Stimulated activated CD8-positive, alpha-beta memory T cell treated with anti-CD3 and anti-CD28 coated beads, Interleukin-4, amount 100 ng/mL, for 24 hours (primary cell): ENCODE data around the gene WWOX.

Source experiments
- DNase-seq: peaks from one replicate; pipeline ENCODE4 v3.0.0-alpha.2; 2020; ENCODE audit warnings: low read depth

Gene WWOX

GRCh38 chr16:79001156-79001967 lies 901.9 kb downstream of the WWOX start:
- DNase-seq: no peak

DNA sequence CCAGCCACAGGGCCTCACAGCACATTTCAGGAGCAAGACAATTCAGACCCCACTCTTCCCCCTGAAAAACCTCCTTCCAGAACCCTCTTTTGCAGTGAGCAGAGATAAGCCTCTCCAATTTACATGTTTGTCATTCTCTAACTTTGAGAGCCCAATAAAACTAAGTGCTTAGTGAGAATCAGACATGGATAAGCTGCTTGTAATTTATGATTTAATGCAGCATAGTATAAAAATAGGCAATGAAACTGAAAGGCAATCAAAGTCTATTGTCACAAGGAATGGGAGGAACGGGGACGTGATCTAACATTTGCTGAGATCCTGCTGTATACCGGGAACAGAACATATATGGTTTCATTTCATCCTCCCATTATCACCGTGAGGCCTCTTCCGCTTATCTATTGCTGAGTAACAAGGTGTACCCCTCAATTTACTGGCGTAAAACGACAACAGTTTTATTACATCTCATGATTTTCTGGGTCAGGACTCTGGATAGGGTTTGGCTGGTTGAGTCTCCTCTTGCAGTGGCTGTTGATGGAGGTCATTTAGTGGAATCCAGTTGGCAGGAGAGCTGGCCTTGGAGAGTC lies 903.7 kb downstream of the WWOX start:
- DNase-seq: no peak

GRCh38 chr16:79004309-79004708 lies 904.9 kb downstream of the WWOX start:
- DNase-seq: no peak

GRCh38 chr16:79005096-79005495 lies 905.6 kb downstream of the WWOX start:
- no peak for DNase-seq

GRCh38 chr16:79006206-79006605 lies 906.8 kb downstream of the WWOX start:
- no peak for DNase-seq

- DNase-seq: no peak
Measured at GRCh38 chr16:79006765-79007164, 907.3 kb downstream of the WWOX start.

DNA sequence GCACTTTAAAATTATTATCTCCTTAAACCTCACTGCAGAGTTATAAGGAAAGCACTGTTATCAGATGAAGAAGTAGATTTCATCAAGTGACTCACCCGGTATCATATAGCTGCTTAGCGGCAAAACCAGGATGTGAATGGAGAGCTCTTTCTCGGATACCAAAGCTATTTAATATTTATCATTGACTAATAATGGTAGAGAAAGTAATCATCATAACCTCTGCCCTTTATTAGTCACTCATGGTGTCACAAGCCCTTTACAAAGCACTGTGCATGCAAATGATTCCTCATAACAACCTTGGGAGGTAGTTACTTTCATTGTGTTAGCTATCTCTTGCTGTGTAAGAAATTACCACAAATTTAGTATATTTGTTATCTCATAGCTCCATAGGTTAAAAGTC lies 908.2 kb downstream of the WWOX start:
- DNase-seq: no peak

GRCh38 chr16:79008036-79008868 lies 908.8 kb downstream of the WWOX start:
- DNase-seq: no peak

GRCh38 chr16:79008869-79009179 lies 909.4 kb downstream of the WWOX start:
- DNase-seq: no peak

DNA sequence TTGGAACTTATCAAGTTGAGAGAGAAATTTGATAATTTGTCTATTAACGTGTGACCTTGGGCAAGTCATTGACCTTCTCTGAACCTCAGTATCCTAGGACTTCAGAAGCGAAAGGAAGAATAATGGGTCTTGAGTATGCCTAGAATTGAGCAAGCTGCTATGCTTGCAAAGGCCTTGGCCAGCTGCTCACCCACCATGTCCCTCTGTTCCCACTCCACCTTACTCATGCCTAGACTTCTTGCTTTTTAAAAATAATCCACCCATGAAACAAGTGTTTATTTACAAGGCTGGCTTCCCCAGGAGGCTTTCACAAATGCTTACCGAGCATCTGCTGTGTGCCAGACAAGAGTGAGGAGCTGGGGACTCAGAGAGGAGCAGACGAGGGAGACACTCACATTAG lies 910.4 kb downstream of the WWOX start:
- DNase-seq: no peak

DNA sequence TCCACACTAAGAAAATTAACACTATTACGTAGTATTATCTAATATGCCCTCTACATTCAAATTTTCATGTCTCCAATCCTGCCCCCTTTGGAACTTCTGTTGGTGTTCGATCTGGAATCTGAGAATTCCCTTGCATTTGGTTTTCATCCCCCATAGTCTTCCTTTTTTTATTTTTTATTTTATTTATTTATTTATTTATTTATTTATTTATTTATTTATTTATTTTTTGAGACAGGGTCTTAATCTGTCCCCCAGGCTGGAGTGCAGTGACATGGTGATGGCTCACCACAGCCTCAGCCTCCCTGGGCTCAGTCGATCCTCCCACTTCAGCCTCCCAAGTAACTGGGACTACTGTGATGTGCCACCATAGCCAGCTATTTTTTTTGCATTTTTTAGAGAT lies 911.8 kb downstream of the WWOX start:
- DNase-seq: no peak

DNA sequence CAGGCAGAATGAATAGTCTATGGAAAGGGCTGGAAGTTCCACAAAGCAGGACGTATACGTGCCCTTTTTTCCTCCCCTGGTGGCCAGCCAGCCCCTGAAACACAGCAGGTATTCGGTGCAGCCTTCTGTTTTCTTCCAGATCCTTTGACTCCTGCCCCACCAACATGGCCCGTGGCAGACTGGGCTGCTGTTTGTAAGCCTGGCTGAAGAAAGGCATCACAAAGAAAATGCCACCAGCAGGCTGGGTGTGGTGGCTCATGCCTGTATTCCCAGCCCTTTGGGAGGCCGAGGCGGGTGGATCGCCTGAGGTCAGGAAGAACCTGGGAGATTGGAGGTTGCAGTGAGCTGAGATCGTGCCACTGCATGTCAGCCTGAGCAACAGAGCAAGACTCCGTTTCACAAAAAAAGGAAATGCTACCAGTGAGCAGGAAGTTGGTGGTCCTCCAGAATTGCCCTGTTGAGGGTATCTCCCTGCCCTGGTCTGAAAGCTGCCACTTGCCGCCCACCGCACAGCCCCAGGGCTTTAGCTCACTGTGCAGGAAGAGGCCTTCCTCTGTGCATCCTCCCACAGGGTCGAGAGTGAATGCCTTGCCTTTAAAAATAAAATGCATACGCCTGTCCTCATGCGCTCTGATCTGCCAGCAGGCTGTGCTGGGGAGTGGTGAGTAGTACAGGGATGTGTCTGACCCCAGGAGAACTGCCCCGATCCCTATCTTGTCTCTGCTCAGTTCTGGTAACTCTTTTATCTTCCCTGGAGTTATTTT lies 913.4 kb downstream of the WWOX start:
- DNase-seq: no peak

DNA sequence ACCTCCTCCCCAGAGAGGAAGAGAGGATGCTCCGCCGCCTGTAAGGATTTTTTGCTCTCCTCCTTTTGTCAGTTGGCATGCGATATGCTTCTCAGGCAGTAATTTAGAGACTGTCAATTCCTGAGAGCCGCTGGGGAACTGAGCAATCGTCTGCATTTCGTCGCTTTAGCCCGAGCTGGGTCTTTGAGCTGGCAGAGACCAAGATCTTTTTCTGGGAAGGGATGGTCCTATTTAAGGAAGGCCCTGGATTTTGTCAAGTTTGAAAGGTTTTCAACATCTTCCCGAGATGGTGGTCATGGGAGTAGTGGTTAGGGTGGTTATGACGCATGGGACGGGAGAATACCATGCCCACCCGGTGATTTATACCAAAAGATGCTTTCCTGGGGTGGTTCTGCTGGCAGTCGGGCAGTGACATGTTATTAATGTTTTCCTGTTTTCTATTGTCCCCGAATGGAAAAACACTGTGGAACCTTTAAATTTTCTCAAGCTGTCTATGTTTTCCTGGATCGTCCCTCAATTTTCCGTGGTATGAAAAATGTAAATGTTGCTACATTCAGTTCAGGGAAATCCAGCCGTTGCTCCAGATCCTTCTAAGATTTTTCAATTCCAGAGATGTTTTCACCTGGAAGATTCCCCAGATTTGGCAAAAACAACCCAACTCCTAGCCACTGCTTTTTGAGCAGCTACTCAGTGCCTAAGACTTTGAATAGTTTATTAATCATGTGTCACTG lies 914.6 kb downstream of the WWOX start:
- DNase-seq: no peak

GRCh38 chr16:79018650-79019429 lies 919.4 kb downstream of the WWOX start:
- no peak for DNase-seq

DNA sequence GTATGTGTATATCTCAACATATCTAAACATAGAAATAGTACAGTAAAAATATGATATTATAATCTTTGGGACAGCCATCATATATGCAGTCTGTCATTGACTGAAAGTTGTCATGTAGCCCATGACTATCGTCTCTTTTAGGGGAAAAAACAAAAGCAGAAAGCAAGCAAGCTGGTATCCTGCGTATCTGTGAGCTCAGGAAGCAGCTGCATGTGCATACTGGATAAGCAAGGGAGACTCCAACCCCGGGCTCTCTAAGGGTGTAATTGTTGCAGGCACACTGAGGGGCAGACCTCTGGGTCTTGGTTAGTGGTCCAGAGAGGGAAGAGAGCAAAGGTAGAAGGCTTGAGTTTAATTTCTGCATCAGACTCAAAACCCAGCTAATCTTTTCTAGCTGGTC lies 920.0 kb downstream of the WWOX start:
- DNase-seq: no peak

- no peak for DNase-seq
Measured at GRCh38 chr16:79021991-79022630, 922.7 kb downstream of the WWOX start.

GRCh38 chr16:79026117-79026516 lies 926.7 kb downstream of the WWOX start:
- no peak for DNase-seq

DNA sequence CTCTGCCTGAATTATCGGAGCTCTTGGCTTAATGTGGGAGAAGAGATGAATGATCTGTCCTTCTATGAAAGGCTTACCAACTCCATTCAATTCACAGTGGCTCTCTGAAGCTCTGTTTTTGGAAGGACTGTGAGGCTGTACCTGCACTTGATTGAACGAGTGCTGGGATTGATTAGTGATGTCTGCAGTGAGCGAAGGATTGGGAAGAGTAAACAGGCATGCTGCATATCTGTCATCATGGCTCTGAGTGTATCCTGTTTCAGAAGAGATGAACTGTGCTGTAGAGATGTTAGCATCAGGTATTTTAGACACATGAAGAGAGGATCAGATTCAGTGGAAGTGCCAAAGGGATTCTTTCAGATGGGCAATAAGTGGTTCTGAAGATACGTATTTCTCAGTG lies 937.1 kb downstream of the WWOX start:
- no peak for DNase-seq

DNA sequence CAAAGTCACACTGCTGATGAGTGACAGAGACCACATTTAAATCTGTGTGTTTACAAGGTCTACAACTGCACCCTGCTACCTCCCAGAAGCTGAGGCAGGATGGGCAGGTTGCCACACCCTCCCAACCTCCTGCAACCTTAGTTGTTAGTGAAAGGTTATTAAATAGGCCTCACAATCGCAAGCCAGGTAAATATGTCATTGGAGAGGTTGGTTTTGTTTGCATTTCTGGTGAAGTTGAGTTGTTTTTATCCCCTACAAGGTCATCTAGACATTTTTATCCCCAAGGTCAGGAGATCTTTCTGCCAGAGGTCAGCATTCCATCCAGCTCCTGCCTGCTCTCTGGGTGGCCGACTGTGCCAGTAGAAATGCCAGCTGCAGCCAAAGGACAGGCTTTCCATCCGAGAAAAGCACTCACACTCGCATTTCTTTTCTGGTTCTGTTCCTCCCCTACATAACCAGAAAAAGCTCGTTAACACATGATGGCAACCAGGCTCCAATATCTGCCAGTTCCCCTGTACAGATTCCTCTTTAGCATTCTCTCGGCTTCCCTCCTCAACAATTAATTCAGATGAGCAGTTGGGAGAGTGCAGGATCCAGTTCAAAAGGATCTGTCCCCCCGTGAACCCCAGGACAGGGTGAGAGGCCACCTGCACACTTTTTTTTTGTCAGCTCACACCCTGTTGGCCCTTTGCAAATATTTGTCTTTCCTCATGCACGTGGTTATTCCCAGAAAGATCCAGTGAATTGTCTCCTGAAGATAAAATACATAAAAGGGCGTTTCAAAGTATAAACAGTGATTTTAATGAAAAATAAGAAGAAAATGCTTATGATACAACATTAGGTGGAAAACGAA lies 938.3 kb downstream of the WWOX start:
- no peak for DNase-seq
